Adrenal gland (tissue), 12 donors: ENCODE results near the gene CHRM2. TPM values are rescaled to one million over a fixed set of nuclear protein-coding genes. Genes with fewer than 3 reads are reported as not detected.

Source experiments
- DNase-seq, 7 donors: peaks; one replicate each; pipeline ENCODE4 v3.0.0-alpha.2; 2019 to 2020
- H3K27ac ChIP-seq, 5 donors: fragments of 200-600 bp; sonication (generic) in 4 of 5; 1 replicate in 3 of 5; 2 replicates in 2 of 5; pipeline versions ENCODE4 v1.5.1 to v1.8.0; 2016 to 2020; ENCODE audit warnings: mild to moderate bottlenecking in 1 of 5
- H3K27me3 ChIP-seq: fragments of 200-600 bp; 2 replicates; pipeline ENCODE4 v1.8.0; 2021
- H3K36me3 ChIP-seq, 2 donors: fragments of 200-600 bp; replicated peaks in 1 of 2; 1 replicate in 1 of 2; 2 replicates in 1 of 2; pipeline versions ENCODE4 v1.5.1 to v1.8.0; 2018 to 2022
- H3K4me1 ChIP-seq, 2 donors: fragments of 200-600 bp; replicated peaks in 1 of 2; 1 replicate in 1 of 2; 2 replicates in 1 of 2; pipeline versions ENCODE4 v1.5.1 to v1.8.0; 2018 to 2021
- H3K4me3 ChIP-seq, 4 donors: fragments of 200-600 bp; sonication (generic) in 3 of 4; one replicate each; pipeline ENCODE4 v1.5.1; 2016 to 2018
- H3K9me3 ChIP-seq, 3 donors: fragments of 200-600 bp; sonication (generic) in 1 of 3; replicated peaks in 1 of 3; 1 replicate in 2 of 3; 2 replicates in 1 of 3; pipeline versions ENCODE4 v1.5.1 to v1.8.0; 2016 to 2021
- CTCF ChIP-seq, 6 experiments: fragments of 450-650 bp in 4 of 6; fragments of 200-600 bp in 2 of 6; sonication (generic) in 1 of 6; IDR thresholded peaks; 1 replicate in 5 of 6; 2 replicates in 1 of 6; pipeline versions ENCODE4 v1.5.1 to v1.8.0; 2016 to 2021; ENCODE audit warnings: antibody characterized with exemption in 6 of 6, mild to moderate bottlenecking in 2 of 6, moderate library complexity in 1 of 6
- POLR2A ChIP-seq, 2 donors: fragments of 450-650 bp; IDR thresholded peaks; one replicate each; pipeline ENCODE4 v1.6.1; 2017; ENCODE audit warnings: antibody characterized with exemption in 2 of 2, mild to moderate bottlenecking in 2 of 2, moderate library complexity in 1 of 2
- WGBS, 4 donors: extraction: QIAGEN DNeasy Blood & Tissue Kit in 2 of 4; methylation state at CpG; one replicate each; pipeline versions ENCODE4 v1.1.5 to v1.1.7; 2013 to 2017; 5-methylcytosine and 5-hydroxymethylcytosine counted together
- intact Hi-C, 2 donors: fragments of 100-400 bp; cut with DNase I; formaldehyde crosslinking; loops; one replicate each; pipeline versions ENCODE4 v1.14.1 to v1.15.0; 2022 to 2023
- polyA plus RNA-seq, 3 donors: library from polyadenylated mRNA; stranded (reverse); fragments of 200-250 nt in 2 of 3; fragments of 350-450 nt in 1 of 3; fragmentation: Illumina TruSeq in 1 of 3; extraction: RNeasy Lipid Tissue Mini Kit (QIAGEN cat#74804) in 1 of 3; gene quantifications; one replicate each; pipeline ENCODE4 v1.2.3, GENCODE V29; 2013 to 2014
- total RNA-seq, 9 donors: library from RNA; depleted of rRNA in 4 of 9; stranded (reverse); fragments of >200 nt in 4 of 9; fragments of 120-200 nt in 1 of 9; fragmentation: NEBNext Ultra II Directional in 1 of 9; extraction: Animal tissue kit (Norgen Biotek cat#: 25700) in 1 of 9; gene quantifications; one replicate each; pipeline versions ENCODE4 v1.1.0 to v1.2.4, GENCODE V29; 2013 to 2023
- donor health status: healthy with polysubstance abuse.
- donor health status: Bipolar disorder and iron deficiency.
- donor health status: DM: yes; HTN: yes; CAD: no.
- donor health status: DM: no; HTN: no; CAD: no.
- donor health status: DM: no; HTN: no; CAD: no.
- donor health status: DM: yes; HTN: yes; CAD: no.

CHRM2 gene
- total and polyA plus RNA-seq, 12 donors = 0.07 to 0.39 (median 0.22) TPM; not detected in 7

GRCh38 chr7:137015015-137015414, 146.6 kb downstream of the CHRM2 start:
- Histone ChIP-seq H3K27ac (no peak overlapping the region), H3K9me3 (no peaks in the 10 kb centered on the region), H3K27me3 (no peaks in the 10 kb centered on the region), H3K36me3 (no peaks in the 10 kb centered on the region), H3K4me1 (no peaks in the 10 kb centered on the region), H3K4me3 (no peak overlapping the region)
- DNase-seq = no peak
- no peak for TF ChIP-seq CTCF (IDR thresholded peaks at IDR 0.05)
- TF ChIP-seq POLR2A (IDR thresholded peaks at IDR 0.05) = no peak
- WGBS, 4 donors = 88 to 91% (median 90%) methylated on average over 3 of the region's 3 CpGs
- intact Hi-C loops = no loop called here

GRCh38 chr7:137017221-137017620, 148.8 kb downstream of the CHRM2 start:
- Histone ChIP-seq H3K4me1 (no peaks in the 10 kb centered on the region), H3K27ac (no peak overlapping the region), H3K27me3 (no peaks in the 10 kb centered on the region), H3K4me3 (no peak overlapping the region), H3K9me3 (no peaks in the 10 kb centered on the region), H3K36me3 (no peaks in the 10 kb centered on the region)
- DNase-seq = no peak
- TF ChIP-seq CTCF (IDR thresholded peaks at IDR 0.05) (no peak), POLR2A (IDR thresholded peaks at IDR 0.05) (no peak)
- WGBS, 4 donors = 53 to 67% (median 56%) methylated on average over 1 of the region's 1 CpG
- intact Hi-C loops = no loop called here

- TF ChIP-seq CTCF (IDR thresholded peaks at IDR 0.05) (no peak), POLR2A (IDR thresholded peaks at IDR 0.05) (no peak)
- no peaks in the 10 kb centered on the region for H3K27me3 ChIP-seq
- intact Hi-C loops = no loop called here
- no peaks in the 10 kb centered on the region for H3K36me3 ChIP-seq
- DNase-seq = no peak
- WGBS, 4 donors = 50 to 64% (median 56%) methylated on average over 3 of the region's 3 CpGs
- no peaks in the 10 kb centered on the region for H3K4me1 ChIP-seq
- H3K4me3 ChIP-seq = no peak overlapping the region
- no peak overlapping the region for H3K27ac ChIP-seq
- no peaks in the 10 kb centered on the region for H3K9me3 ChIP-seq
Observed at GRCh38 chr7:137018468-137018867, 150.0 kb downstream of the CHRM2 start.

GRCh38 chr7:137020351-137020750, 151.9 kb downstream of the CHRM2 start:
- H3K27ac ChIP-seq = no peak overlapping the region
- TF ChIP-seq CTCF (IDR thresholded peaks at IDR 0.05) = no peak
- no peak for TF ChIP-seq POLR2A (IDR thresholded peaks at IDR 0.05)
- H3K36me3 ChIP-seq = no peaks in the 10 kb centered on the region
- 67 to 92% (median 73%) methylated on average over 1 of the region's 1 CpG for WGBS, 4 donors
- intact Hi-C loops = no loop called here
- no peak for DNase-seq
- no peaks in the 10 kb centered on the region for H3K4me1 ChIP-seq
- H3K4me3 ChIP-seq = no peak overlapping the region
- H3K27me3 ChIP-seq = no peaks in the 10 kb centered on the region
- H3K9me3 ChIP-seq = no peaks in the 10 kb centered on the region
